Activated naive CD8-positive, alpha-beta T cell treated with anti-CD3 and anti-CD28 coated beads, Interleukin-2, amount 50 U/mL, for 24 hours (primary cell): ENCODE results near the gene TCIRG1.

Experiments
- ATAC-seq: fragments of 150-1000 bp; cut with Tn5 transposase; one replicate; pipeline ENCODE4 v1.10.0; 2021
- DNase-seq: peaks from one replicate; pipeline ENCODE4 v3.0.0; 2021
- H3K27ac Mint-ChIP-seq: one replicate; pipeline ENCODE4 v1.8.0; 2021; ENCODE audit warnings: mild to moderate bottlenecking, mixed read lengths
- H3K27me3 Mint-ChIP-seq: one replicate; pipeline ENCODE4 v1.8.0; 2021; ENCODE audit warnings: mixed read lengths
- H3K36me3 Mint-ChIP-seq: one replicate; pipeline ENCODE4 v1.8.0; 2021; ENCODE audit warnings: low read depth, mixed read lengths
- H3K4me1 Mint-ChIP-seq: one replicate; pipeline ENCODE4 v1.8.0; 2021; ENCODE audit warnings: mixed read lengths
- H3K4me3 Mint-ChIP-seq: one replicate; pipeline ENCODE4 v1.8.0; 2021; ENCODE audit warnings: mild to moderate bottlenecking, moderate library complexity, mixed read lengths
- H3K9me3 Mint-ChIP-seq: one replicate; pipeline ENCODE4 v1.8.0; 2021; ENCODE audit warnings: mixed read lengths

Gene TCIRG1

GRCh38 chr11:68011051-68011943, 27.5 kb upstream of the TCIRG1 start:
- no peak overlapping the region for H3K4me3 Mint-ChIP-seq
- peaks cover 8% of the 10 kb centered on the region for H3K4me1 Mint-ChIP-seq
- DNase-seq (no peak), ATAC-seq (no peak)
- no peak overlapping the region for H3K27ac Mint-ChIP-seq
- no peaks in the 10 kb centered on the region for H3K36me3 Mint-ChIP-seq
- H3K9me3 Mint-ChIP-seq: no peaks in the 10 kb centered on the region
- H3K27me3 Mint-ChIP-seq: peaks cover 2% of the 10 kb centered on the region

GRCh38 chr11:68012044-68012842, 26.6 kb upstream of the TCIRG1 start:
- Mint-ChIP-seq H3K4me3 (no peak overlapping the region), H3K27ac (no peak overlapping the region), H3K9me3 (no peaks in the 10 kb centered on the region), H3K4me1 (peaks cover 8% of the 10 kb centered on the region), H3K36me3 (no peaks in the 10 kb centered on the region), H3K27me3 (peaks cover 2% of the 10 kb centered on the region)
- DNase-seq: no peak
- no peak for ATAC-seq

- no peak for ATAC-seq
- Mint-ChIP-seq H3K27me3 (peaks cover 2% of the 10 kb centered on the region), H3K4me1 (peaks cover 8% of the 10 kb centered on the region), H3K36me3 (no peaks in the 10 kb centered on the region), H3K9me3 (no peaks in the 10 kb centered on the region), H3K27ac (no peak overlapping the region), H3K4me3 (no peak overlapping the region)
- no peak for DNase-seq
These were observed 25.8 kb upstream of the TCIRG1 start for GRCh38 chr11:68012843-68013610.

- no peak overlapping the region for H3K4me3 Mint-ChIP-seq
- no peak overlapping the region for H3K27ac Mint-ChIP-seq
- no peaks in the 10 kb centered on the region for H3K9me3 Mint-ChIP-seq
- H3K36me3 Mint-ChIP-seq: no peaks in the 10 kb centered on the region
- DNase-seq (no peak), ATAC-seq (no peak)
- H3K27me3 Mint-ChIP-seq: peaks cover 2% of the 10 kb centered on the region
- H3K4me1 Mint-ChIP-seq: peaks cover 8% of the 10 kb centered on the region
These were observed 25.1 kb upstream of the TCIRG1 start for GRCh38 chr11:68013611-68014156.

- Mint-ChIP-seq H3K27ac (no peak overlapping the region), H3K36me3 (no peaks in the 10 kb centered on the region), H3K4me3 (no peak overlapping the region), H3K9me3 (no peaks in the 10 kb centered on the region), H3K4me1 (peaks cover 4% of the 10 kb centered on the region), H3K27me3 (peaks cover 2% of the 10 kb centered on the region)
- ATAC-seq (peak; percentile 53), DNase-seq (no peak)
These were observed 24.5 kb upstream of the TCIRG1 start for GRCh38 chr11:68014157-68014946.

GRCh38 chr11:68014947-68015447, 23.8 kb upstream of the TCIRG1 start:
- no peak for DNase-seq
- Mint-ChIP-seq H3K27ac (no peak overlapping the region), H3K27me3 (peaks cover 4% of the 10 kb centered on the region), H3K4me3 (no peak overlapping the region), H3K9me3 (no peaks in the 10 kb centered on the region), H3K36me3 (no peaks in the 10 kb centered on the region), H3K4me1 (no peaks in the 10 kb centered on the region)
- no peak for ATAC-seq

GRCh38 chr11:68015467-68015866, 23.4 kb upstream of the TCIRG1 start:
- Mint-ChIP-seq H3K27me3 (peaks cover 4% of the 10 kb centered on the region), H3K4me3 (no peak overlapping the region), H3K36me3 (no peaks in the 10 kb centered on the region), H3K27ac (no peak overlapping the region), H3K4me1 (no peaks in the 10 kb centered on the region), H3K9me3 (no peaks in the 10 kb centered on the region)
- ATAC-seq: no peak
- DNase-seq: no peak

- H3K4me1 Mint-ChIP-seq: no peaks in the 10 kb centered on the region
- H3K27me3 Mint-ChIP-seq: peaks cover 2% of the 10 kb centered on the region
- H3K36me3 Mint-ChIP-seq: no peaks in the 10 kb centered on the region
- H3K4me3 Mint-ChIP-seq: no peak overlapping the region
- ATAC-seq (no peak), DNase-seq (no peak)
- H3K27ac Mint-ChIP-seq: no peak overlapping the region
- H3K9me3 Mint-ChIP-seq: no peaks in the 10 kb centered on the region
These were observed 22.5 kb upstream of the TCIRG1 start for GRCh38 chr11:68016161-68016903.

- H3K27me3 Mint-ChIP-seq: peaks cover 2% of the 10 kb centered on the region
- no peak overlapping the region for H3K27ac Mint-ChIP-seq
- no peaks in the 10 kb centered on the region for H3K36me3 Mint-ChIP-seq
- no peak overlapping the region for H3K4me3 Mint-ChIP-seq
- no peaks in the 10 kb centered on the region for H3K4me1 Mint-ChIP-seq
- ATAC-seq: no peak
- DNase-seq: no peak
- no peaks in the 10 kb centered on the region for H3K9me3 Mint-ChIP-seq
These were observed 21.7 kb upstream of the TCIRG1 start for GRCh38 chr11:68016904-68017817.

GRCh38 chr11:68017980-68018729, 20.7 kb upstream of the TCIRG1 start:
- H3K36me3 Mint-ChIP-seq: no peaks in the 10 kb centered on the region
- no peak overlapping the region for H3K4me3 Mint-ChIP-seq
- ATAC-seq (no peak), DNase-seq (no peak)
- no peak overlapping the region for H3K27ac Mint-ChIP-seq
- H3K27me3 Mint-ChIP-seq: peaks cover 2% of the 10 kb centered on the region
- no peaks in the 10 kb centered on the region for H3K9me3 Mint-ChIP-seq
- H3K4me1 Mint-ChIP-seq: no peaks in the 10 kb centered on the region

GRCh38 chr11:68018730-68019190, 20.1 kb upstream of the TCIRG1 start:
- Mint-ChIP-seq H3K9me3 (no peaks in the 10 kb centered on the region), H3K4me3 (no peak overlapping the region)
- no peak for ATAC-seq

GRCh38 chr11:68019486-68019885, 19.3 kb upstream of the TCIRG1 start:
- DNase-seq (no peak), ATAC-seq (no peak)
- no peak overlapping the region for H3K4me3 Mint-ChIP-seq
- no peak overlapping the region for H3K27ac Mint-ChIP-seq
- no peaks in the 10 kb centered on the region for H3K36me3 Mint-ChIP-seq
- H3K27me3 Mint-ChIP-seq: peaks cover 2% of the 10 kb centered on the region
- no peaks in the 10 kb centered on the region for H3K4me1 Mint-ChIP-seq
- H3K9me3 Mint-ChIP-seq: no peaks in the 10 kb centered on the region

More at GRCh38 chr11:68018730-68019190, 20.1 kb upstream of the TCIRG1 start:
- Mint-ChIP-seq H3K27me3 (peaks cover 2% of the 10 kb centered on the region), H3K4me1 (no peaks in the 10 kb centered on the region), H3K27ac (no peak overlapping the region), H3K36me3 (no peaks in the 10 kb centered on the region)
- no peak for DNase-seq
